Measurements from ENCODE around the gene TMBIM1. TPM values are rescaled to one million over a fixed set of nuclear protein-coding genes. Genes with fewer than 3 reads are reported as not detected.

TMBIM1 gene
- total RNA-seq, 6 donors from 2014 or later, result 112 to 359 (median 236) TPM

DNA sequence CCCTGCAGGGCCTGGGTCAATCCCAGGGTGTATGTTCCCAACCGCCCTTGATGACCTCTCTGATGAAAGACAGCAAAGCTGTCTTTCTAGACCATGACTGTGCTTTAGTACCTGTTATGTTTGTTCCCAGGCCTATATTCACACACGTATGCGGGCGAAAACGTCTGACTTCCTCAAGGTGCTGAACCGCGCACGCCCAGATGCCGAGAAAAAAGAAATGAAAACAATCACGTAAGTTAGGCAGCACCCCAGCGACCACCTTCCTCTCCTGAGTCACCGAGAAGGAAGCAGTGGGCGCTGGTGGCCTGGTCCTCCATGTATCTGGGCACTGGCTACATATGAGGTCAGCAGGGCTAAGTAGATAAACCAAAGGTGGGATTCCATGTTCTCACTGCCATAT, 42.6 kb downstream of the TMBIM1 start:
- ATAC-seq (ENCODE audit: low FRiP score in 2 of 2), result no peak
- TF ChIP-seq POLR2AphosphoS5 (IDR thresholded peaks at IDR 0.05) (no peak), EP300 (IDR thresholded peaks at IDR 0.05) (no peak), POLR2A (IDR thresholded peaks at IDR 0.05) (no peak)
- TF ChIP-seq, protein P1, sequence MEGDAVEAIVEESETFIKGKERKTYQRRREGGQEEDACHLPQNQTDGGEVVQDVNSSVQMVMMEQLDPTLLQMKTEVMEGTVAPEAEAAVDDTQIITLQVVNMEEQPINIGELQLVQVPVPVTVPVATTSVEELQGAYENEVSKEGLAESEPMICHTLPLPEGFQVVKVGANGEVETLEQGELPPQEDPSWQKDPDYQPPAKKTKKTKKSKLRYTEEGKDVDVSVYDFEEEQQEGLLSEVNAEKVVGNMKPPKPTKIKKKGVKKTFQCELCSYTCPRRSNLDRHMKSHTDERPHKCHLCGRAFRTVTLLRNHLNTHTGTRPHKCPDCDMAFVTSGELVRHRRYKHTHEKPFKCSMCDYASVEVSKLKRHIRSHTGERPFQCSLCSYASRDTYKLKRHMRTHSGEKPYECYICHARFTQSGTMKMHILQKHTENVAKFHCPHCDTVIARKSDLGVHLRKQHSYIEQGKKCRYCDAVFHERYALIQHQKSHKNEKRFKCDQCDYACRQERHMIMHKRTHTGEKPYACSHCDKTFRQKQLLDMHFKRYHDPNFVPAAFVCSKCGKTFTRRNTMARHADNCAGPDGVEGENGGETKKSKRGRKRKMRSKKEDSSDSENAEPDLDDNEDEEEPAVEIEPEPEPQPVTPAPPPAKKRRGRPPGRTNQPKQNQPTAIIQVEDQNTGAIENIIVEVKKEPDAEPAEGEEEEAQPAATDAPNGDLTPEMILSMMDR (IDR thresholded peaks at IDR 0.05), result no peak
- Histone ChIP-seq H3K4me3 (no peak overlapping the region), H3K27ac (no peak overlapping the region), H3K27me3 (no peaks in the 10 kb centered on the region), H3K9me3 (no peaks in the 10 kb centered on the region), H3K36me3 (peaks cover 70 to 100% (median 100%) of the 10 kb centered on the region in 4 donors), H3K4me1 (peaks cover 0 to 11% (median 3%) of the 10 kb centered on the region in 4 donors)
- 91 to 94% methylated on average over 13 of the region's 13 CpGs for WGBS, 2 donors
- no peak for DNase-seq

DNA sequence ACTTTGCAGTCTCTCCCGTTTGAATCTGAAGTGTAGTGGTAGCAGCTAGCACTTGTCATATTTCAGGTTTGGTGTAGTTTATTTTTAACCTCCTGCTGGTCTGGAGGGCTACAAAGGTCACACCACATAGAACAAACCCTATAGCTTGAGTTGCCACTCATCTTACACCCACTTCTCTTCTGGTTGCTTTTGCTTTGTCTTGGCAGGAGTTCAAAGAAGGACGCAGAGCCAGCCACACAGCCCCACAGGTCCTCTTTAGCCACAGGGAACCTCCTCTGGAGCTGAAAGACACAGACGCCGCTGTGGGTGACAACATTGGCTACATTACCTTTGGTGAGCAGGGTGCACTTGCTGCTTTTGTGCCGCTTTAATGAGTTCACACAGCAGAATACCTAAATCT, 47.1 kb downstream of the TMBIM1 start:
- H3K9me3 ChIP-seq, result no peaks in the 10 kb centered on the region
- 63 to 71% methylated on average over 5 of the region's 5 CpGs for WGBS, 2 donors
- H3K4me1 ChIP-seq, result peaks cover 0 to 14% (median 6%) of the 10 kb centered on the region in 4 donors
- ATAC-seq (ENCODE audit: low FRiP score in 2 of 2) (peak in 1 of 2 donors; percentile 63), DNase-seq (no peak)
- H3K27me3 ChIP-seq, result no peaks in the 10 kb centered on the region
- no peak overlapping the region for H3K27ac ChIP-seq
- TF ChIP-seq POLR2A (IDR thresholded peaks at IDR 0.05), result no peak
- no peak for TF ChIP-seq POLR2AphosphoS5 (IDR thresholded peaks at IDR 0.05)
- TF ChIP-seq EP300 (IDR thresholded peaks at IDR 0.05), result no peak
- TF ChIP-seq, protein P1 (IDR thresholded peaks at IDR 0.05), result no peak
- peaks cover 45 to 100% (median 84%) of the 10 kb centered on the region in 4 donors for H3K36me3 ChIP-seq
- no peak overlapping the region for H3K4me3 ChIP-seq

DNA sequence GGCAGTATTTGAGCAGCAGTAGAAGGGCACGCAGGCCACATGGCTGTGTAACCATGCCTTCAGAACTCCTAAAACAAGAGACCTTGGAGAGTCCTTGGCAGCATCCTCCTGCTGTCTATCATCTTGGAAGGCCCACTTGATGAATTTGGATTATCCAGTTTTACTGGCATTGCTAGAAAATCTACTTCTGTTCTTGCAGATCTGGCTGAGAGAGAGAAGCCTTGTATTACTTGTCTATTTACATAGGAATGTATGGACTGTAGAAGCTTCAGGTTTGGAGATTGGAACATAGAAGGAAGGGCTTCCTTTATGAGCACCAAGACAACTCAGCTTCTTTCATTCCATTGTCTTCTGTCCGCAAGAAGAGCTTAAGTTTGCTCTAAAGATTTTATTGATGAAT, 47.6 kb downstream of the TMBIM1 start:
- ATAC-seq (ENCODE audit: low FRiP score in 2 of 2), result peak in 1 of 2 donors; percentile 50
- Histone ChIP-seq H3K4me1 (peaks cover 0 to 14% (median 6%) of the 10 kb centered on the region in 4 donors), H3K27me3 (no peaks in the 10 kb centered on the region), H3K9me3 (no peaks in the 10 kb centered on the region), H3K27ac (no peak overlapping the region), H3K36me3 (peaks cover 44 to 100% (median 84%) of the 10 kb centered on the region in 4 donors), H3K4me3 (no peak overlapping the region)
- no peak for DNase-seq
- TF ChIP-seq POLR2A (IDR thresholded peaks at IDR 0.05) (no peak), EP300 (IDR thresholded peaks at IDR 0.05) (no peak), POLR2AphosphoS5 (IDR thresholded peaks at IDR 0.05) (no peak)
- TF ChIP-seq, protein P1 (IDR thresholded peaks at IDR 0.05), result no peak
- WGBS, 2 donors, result 91 to 100% methylated on average over 2 of the region's 2 CpGs

DNA sequence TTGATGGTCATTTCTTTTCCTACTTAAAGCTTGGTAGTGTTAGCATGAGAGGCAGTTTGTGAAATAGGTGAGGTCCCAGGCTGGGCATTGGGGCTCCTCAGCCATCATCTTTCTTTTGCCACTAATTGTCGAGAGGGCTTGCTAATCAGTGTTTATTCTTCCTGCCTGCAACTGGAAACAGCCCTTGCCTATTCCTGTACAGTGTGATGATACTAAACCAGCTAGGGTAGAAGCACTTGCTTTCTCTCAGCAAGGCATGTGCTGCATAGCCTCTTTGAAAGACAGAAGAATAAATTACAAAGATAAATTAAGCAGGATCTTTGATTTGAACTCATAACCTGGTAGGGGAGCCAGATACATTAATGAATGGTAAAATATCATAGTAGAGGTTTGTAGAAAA, 48.1 kb downstream of the TMBIM1 start:
- no peak for DNase-seq
- no peaks in the 10 kb centered on the region for H3K9me3 ChIP-seq
- peaks cover 0 to 14% (median 6%) of the 10 kb centered on the region in 4 donors for H3K4me1 ChIP-seq
- TF ChIP-seq POLR2AphosphoS5 (IDR thresholded peaks at IDR 0.05), result no peak
- TF ChIP-seq, protein P1 (IDR thresholded peaks at IDR 0.05), result no peak
- TF ChIP-seq EP300 (IDR thresholded peaks at IDR 0.05), result no peak
- TF ChIP-seq POLR2A (IDR thresholded peaks at IDR 0.05), result no peak
- no peaks in the 10 kb centered on the region for H3K27me3 ChIP-seq
- H3K36me3 ChIP-seq, result peaks cover 44 to 100% (median 84%) of the 10 kb centered on the region in 4 donors
- H3K4me3 ChIP-seq, result no peak overlapping the region
- no peak overlapping the region for H3K27ac ChIP-seq
- no peak for ATAC-seq (ENCODE audit: low FRiP score in 2 of 2)
- WGBS, 2 donors, result 73% methylated on average over 1 of the region's 1 CpG

DNA sequence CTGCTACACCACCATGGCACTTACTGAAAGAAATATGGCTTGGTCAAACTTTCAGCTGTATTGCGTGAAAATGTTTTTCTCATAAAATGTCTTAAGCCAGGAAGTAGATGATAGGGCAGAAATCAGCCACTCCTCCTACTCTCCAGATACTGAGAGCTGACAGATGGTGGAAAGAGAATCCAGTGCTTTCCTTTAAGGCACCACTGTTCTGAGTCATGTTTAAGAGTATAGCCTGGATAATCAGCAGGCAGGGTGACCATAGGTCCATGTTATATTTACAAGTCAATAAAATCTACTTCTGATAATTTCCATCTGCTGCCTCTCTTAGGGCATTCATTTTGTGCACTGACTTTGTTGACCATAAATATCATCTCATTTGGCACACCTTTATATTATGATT, 53.4 kb downstream of the TMBIM1 start:
- TF ChIP-seq POLR2A (IDR thresholded peaks at IDR 0.05) (no peak), EP300 (IDR thresholded peaks at IDR 0.05) (no peak), POLR2AphosphoS5 (IDR thresholded peaks at IDR 0.05) (no peak)
- TF ChIP-seq, protein P1 (IDR thresholded peaks at IDR 0.05), result no peak
- H3K36me3 ChIP-seq, result peaks cover 38 to 100% (median 82%) of the 10 kb centered on the region in 4 donors
- ATAC-seq (ENCODE audit: low FRiP score in 2 of 2) (no peak), DNase-seq (no peak)
- no peak overlapping the region for H3K4me3 ChIP-seq
- no peaks in the 10 kb centered on the region for H3K27me3 ChIP-seq
- WGBS, 2 donors, result 100% methylated on average over 1 of the region's 1 CpG
- H3K4me1 ChIP-seq, result peaks cover 0 to 4% (median 0%) of the 10 kb centered on the region in 4 donors
- no peaks in the 10 kb centered on the region for H3K9me3 ChIP-seq
- no peak overlapping the region for H3K27ac ChIP-seq
